Cardiac fibroblast (primary cell): ENCODE data around the gene RIMKLB.
"Not testable (repeated sequence)": the region's sequence is repeated elsewhere in the genome, so short reads cannot be mapped to it uniquely, and the experiment has no call there.

Experiments
- DNase-seq, 2 donors: peaks; one replicate each; pipeline versions ENCODE4 v3.0.0 to v3.0.0-alpha.2; 2010; ENCODE audit warnings: low read depth in 2 of 2
- H3K4me3 ChIP-seq, 2 donors: replicated peaks in 1 of 2; 1 replicate in 1 of 2; 2 replicates in 1 of 2; pipeline ENCODE4 v1.5.1; 2011; ENCODE audit warnings: low read depth in 2 of 2, low read length in 2 of 2, mild to moderate bottlenecking in 2 of 2, moderate library complexity in 1 of 2
- TF ChIP-seq, protein P1 (sequence below): IDR thresholded peaks from one replicate; pipeline ENCODE4 v1.5.1; 2011; ENCODE audit warnings: low read depth, mild to moderate bottlenecking, low read length, inconsistent platforms

RIMKLB gene

GRCh38 chr12:8712572-8712971, 14.8 kb downstream of the RIMKLB start:
- no peak for DNase-seq
- TF ChIP-seq, protein P1, sequence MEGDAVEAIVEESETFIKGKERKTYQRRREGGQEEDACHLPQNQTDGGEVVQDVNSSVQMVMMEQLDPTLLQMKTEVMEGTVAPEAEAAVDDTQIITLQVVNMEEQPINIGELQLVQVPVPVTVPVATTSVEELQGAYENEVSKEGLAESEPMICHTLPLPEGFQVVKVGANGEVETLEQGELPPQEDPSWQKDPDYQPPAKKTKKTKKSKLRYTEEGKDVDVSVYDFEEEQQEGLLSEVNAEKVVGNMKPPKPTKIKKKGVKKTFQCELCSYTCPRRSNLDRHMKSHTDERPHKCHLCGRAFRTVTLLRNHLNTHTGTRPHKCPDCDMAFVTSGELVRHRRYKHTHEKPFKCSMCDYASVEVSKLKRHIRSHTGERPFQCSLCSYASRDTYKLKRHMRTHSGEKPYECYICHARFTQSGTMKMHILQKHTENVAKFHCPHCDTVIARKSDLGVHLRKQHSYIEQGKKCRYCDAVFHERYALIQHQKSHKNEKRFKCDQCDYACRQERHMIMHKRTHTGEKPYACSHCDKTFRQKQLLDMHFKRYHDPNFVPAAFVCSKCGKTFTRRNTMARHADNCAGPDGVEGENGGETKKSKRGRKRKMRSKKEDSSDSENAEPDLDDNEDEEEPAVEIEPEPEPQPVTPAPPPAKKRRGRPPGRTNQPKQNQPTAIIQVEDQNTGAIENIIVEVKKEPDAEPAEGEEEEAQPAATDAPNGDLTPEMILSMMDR, result no peak
- no peak overlapping the region for H3K4me3 ChIP-seq

- H3K4me3 ChIP-seq, result no peak overlapping the region
- no peak for DNase-seq
These were observed 24.6 kb downstream of the RIMKLB start for GRCh38 chr12:8722286-8722800.

GRCh38 chr12:8734873-8735381, 37.1 kb downstream of the RIMKLB start:
- DNase-seq, result peak; percentile 5 to 33
- TF ChIP-seq, protein P1, result no peak
- no peak overlapping the region for H3K4me3 ChIP-seq

More at GRCh38 chr12:8722286-8722800, 24.6 kb downstream of the RIMKLB start:
- TF ChIP-seq, protein P1, result no peak

GRCh38 chr12:8742501-8742900, 44.7 kb downstream of the RIMKLB start:
- TF ChIP-seq, protein P1, result no peak
- no peak overlapping the region for H3K4me3 ChIP-seq
- DNase-seq, result peak; percentile 52 to 53

- not testable (repeated sequence) for H3K4me3 ChIP-seq, DNase-seq
These were observed 45.3 kb downstream of the RIMKLB start for GRCh38 chr12:8743121-8743520.

DNA sequence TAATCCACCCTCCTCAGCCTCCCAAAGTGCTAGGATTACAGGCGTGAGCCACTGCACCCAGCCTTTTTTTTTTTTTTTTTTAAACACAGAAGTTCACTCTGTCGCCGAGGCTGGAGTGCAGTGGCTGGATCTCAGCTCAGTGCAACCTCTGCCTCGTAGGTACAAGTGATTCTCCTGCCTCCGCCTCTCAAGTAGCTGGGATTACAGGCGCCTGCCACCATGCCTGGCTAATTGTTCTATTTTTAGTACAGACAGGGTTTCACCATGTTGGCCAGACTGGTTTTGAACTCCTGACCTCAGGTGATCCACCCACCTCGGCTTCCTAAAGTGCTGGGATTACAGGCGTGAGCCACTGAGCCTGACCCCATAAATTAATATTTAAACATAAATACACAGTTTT, 47.8 kb downstream of the RIMKLB start:
- DNase-seq, H3K4me3 ChIP-seq: not testable (repeated sequence)

GRCh38 chr12:8746046-8746445, 48.3 kb downstream of the RIMKLB start:
- no peak overlapping the region for H3K4me3 ChIP-seq
- TF ChIP-seq, protein P1, result no peak
- no peak for DNase-seq

DNA sequence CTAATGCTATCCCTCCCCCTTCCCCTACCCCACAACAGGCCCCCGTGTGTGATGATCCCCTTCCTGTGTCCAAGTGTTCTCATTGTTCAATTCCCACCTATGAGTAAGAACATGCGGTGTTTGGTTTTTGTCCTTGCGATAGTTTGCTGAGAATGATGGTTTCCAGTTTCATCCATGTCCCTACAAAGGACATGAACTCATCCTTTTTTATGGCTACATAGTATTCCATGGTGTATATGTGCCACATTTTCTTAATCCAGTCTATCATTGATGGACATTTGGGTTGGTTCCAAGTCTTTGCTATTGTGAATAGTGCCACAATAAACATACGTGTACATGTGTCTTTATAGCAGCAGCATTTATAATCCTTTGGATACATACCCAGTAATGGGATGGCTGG, 62.3 kb downstream of the RIMKLB start:
- DNase-seq, H3K4me3 ChIP-seq: not testable (repeated sequence)

DNA sequence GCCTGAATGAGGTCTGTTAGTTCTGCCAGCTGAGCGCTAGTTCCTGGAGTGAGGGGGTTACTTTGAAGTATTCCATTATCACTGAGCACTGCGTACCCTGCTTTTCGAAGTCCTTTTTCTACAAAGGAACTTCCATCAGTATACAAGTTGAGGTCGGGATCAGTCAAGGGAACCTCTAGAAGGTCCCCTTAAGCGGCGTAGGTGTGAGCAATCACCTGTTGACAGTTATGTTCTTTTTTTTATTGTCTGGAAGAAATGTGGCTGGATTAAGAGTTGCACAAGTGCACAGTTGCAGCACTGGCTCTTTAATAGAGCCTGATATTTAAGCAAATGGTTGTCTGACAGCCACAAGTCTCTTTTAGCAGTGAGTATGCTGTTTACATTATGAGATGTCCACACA, 64.9 kb downstream of the RIMKLB start:
- H3K4me3 ChIP-seq, DNase-seq: not testable (repeated sequence)

- DNase-seq, H3K4me3 ChIP-seq: not testable (repeated sequence)
These were observed 68.3 kb downstream of the RIMKLB start for GRCh38 chr12:8766121-8766520.
